Forelimb muscle (tissue), 1 donor: ENCODE data around the gene DDX41. TPM values are rescaled to one million over a fixed set of nuclear protein-coding genes. Genes with fewer than 3 reads are reported as not detected.

Source experiments
- DNase-seq: peaks from one replicate; pipeline ENCODE4 v3.0.0-alpha.2; 2013; ENCODE audit warnings: low read depth
- polyA plus RNA-seq: library from polyadenylated mRNA; unstranded; fragments of 120-200 nt; gene quantifications from one replicate; pipeline ENCODE4 v1.2.1, GENCODE V29; 2013; ENCODE audit not compliant: insufficient read length

Gene DDX41
- polyA plus RNA-seq, 1 donor, result 46.9 TPM

DNA sequence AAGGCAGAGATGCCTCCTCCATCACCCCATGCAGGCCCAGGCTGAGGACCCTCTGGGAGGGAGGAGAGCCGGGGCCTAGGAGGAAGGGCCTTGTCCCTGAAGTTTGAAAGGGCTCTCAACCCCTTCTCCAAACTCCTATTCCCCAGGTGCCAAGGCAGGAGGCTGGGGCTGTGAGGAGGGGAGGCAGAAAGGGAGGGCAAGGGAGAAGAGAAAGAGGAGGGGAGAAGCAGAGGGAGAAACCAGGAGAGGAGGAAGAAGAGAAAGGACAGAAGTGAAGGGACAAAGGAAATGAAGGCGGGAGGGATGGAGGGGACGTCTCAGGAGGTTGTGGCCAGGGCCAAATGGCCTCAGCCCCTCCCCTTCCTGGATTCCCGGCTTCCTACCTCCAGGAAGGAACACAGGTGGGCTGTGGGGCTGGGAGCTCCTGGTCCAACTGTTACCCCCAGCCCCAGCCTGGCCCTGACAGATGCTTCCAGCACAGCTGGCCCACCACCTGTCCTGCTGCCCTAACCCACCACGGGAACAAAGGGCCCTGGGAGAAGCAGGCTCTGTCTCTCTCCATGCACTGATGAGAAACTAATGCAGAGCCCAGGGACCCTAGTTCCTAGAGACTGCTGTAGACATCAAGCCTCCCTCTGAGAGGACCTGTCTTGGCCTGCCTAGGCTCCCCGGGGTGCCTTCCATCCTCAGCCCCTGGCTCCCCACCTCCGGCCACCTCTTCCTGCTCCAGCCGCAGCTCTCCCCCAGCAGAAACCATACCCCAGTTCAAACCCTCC lies 46.8 kb downstream of the DDX41 start:
- DNase-seq, result no peak

DNA sequence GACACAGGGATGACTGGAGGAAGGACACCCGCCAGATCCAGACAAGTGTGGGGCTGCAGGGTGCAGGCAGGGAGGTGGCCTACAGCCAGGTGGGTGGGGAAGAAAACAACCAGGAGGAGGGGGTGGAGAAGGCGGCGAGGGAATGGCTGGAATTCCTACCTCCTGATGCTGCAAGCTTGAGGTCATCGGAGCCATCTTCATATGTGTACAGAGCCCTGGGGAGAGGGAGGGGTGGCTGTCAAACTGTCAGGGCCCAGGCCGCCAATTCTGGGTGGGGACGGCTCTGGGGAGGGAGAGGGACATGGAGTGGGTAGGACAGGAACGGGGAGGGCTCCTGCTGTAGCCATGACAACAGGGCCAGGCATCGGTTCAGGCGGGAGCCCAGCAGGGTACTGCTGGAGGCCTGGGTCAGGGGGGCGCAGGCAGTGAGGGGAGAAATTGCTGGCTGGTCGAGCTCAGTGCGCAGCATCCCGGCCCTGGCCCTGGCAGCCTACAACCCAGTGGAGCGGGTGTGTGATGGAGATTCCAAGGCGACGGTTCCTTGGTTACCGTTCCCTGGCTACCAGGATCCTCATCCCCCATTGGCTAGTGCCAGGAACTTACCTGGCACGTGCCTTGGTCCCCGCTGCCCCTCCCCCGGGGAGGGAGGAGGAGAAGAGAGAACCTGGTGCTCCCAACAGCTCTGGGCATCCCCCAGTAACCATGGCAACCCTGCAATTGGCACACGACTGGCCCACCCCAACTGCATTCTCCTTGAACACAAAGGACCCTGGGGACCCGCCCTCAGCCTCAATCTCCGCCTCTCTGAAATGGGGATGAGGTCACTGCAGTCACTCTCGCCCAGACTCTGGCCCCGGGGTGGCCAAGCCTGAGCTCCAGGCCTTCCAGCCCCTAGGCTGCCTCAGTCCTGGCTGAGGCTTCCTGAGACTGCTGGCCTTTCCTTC lies 47.8 kb downstream of the DDX41 start:
- DNase-seq, result no peak

DNA sequence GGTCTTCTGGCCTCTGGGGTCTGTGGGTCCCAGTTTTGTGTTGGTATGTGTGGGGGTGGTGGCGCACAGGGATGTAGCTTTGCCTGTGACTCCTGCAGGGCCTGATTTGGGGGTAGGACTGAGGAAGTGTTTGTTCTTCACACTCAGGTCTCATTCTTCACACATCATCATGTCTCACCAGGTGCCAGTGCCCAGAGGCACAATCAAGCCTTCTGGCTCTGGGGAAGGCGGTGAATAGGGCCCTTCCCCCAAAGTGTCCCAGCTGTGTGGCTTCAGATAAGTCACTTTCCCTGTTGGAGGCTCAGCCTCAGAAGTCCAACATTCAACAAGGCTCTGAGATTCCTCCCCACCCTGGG lies 48.5 kb downstream of the DDX41 start:
- no peak for DNase-seq

DNA sequence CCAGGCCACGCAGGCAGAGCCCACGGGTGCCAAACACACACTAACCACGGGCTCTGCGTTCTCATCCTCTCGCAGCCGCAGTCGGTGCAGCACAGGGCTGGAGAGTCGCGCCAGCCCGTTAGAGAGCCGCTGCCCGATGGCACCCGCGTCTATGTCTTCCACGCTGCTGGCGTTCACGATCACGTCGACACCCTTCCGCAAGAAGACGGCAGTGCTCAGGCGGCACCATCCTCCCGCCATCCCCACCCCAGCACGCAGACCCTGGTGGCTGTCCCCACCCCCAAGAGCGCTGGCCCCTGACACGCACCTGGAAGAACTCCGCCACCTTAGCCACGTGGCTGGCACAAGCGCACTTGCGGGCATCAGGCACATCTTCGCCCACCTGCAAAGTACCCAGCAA lies 49.3 kb downstream of the DDX41 start:
- DNase-seq, result no peak

DNA sequence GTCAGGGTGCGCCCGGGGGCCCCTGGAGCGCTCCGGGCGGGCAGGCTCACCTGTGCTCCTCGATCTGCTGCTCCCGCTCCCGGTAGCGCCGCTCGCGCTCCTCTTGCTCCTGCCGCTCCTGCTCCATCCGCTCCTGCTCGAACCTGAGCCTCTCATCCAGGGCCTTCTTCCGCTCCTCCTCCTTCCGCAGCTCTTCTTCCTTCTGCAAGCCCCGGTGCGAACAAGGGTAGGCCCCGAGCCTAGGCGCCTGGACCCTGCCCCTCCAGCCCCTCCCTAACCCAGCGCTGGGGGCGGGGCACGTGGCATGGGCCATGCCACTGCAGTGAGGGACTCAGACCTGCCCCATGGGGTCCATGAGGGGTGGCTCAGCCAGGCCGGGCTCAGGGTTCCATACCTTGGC lies 49.9 kb downstream of the DDX41 start:
- DNase-seq, result no peak

DNA sequence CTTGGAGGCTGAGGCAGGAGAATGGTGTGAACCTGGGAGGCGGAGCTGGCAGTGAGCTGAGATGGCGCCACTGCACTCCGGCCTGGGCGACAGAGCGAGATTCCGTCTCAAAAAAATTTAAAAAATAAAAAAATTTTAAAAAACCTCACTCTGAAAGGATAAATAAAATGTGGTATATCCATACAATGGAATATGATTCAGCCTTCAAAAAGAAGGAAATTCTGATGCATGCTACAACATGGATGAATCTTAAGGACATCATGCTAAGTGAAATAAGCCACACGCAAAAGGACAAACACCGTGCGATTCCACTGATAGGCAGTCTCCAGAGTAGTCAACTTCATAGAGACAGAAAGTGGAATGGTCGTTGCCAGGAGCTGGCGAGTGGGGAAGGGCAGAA lies 51.7 kb downstream of the DDX41 start:
- no peak for DNase-seq

DNA sequence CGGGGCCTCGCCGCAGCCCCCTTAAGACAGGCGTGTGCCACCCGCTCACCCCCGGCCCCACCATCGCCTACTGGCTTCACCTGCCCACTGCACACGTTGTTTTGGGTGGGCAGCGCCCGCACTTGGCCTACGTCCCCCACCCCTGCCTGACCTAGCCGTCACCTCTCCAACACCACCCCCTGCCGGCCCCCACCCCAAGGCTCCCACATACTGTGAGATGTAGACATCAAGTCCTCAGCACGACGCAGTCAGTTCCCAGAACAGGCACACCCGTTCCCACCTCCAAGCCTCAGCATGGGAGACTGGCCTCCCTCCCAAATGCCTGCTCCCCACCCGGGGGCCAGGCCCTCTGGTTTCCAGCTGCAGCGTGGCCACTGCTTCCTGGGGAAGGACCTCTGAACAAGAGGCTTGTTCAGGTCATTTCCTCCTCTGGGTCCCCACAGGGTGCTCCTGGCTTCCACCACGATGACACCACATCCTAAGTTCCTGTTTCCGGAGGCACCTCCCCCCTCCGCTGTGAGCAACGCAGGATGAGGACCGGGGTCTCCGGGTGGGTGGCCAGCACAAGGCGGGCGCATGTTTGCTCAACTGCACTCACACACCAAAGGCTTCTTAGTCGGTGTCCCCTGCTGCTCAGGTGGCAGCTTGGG lies 54.6 kb downstream of the DDX41 start:
- no peak for DNase-seq

Other genes with a start within 250 kb of the DDX41 start
- 27.1 TPM for gene RAB24, start 213.2 kb downstream of the DDX41 start, polyA plus RNA-seq
- gene PRELID1, start 213.2 kb downstream of the DDX41 start, polyA plus RNA-seq, result 73.8 TPM
- gene MXD3, start 205.1 kb downstream of the DDX41 start, polyA plus RNA-seq, result 19.0 TPM
- gene LMAN2, start 165.3 kb downstream of the DDX41 start, polyA plus RNA-seq, result 65.7 TPM
- gene RGS14, start 159.0 kb downstream of the DDX41 start, polyA plus RNA-seq, result 17.4 TPM
- gene SLC34A1, start 132.5 kb downstream of the DDX41 start, polyA plus RNA-seq, result not detected
- gene PFN3, start 116.3 kb downstream of the DDX41 start, polyA plus RNA-seq, result not detected
- 0.52 TPM for gene F12, start 107.4 kb downstream of the DDX41 start, polyA plus RNA-seq
- 16.5 TPM for gene GRK6, start 90.3 kb downstream of the DDX41 start, polyA plus RNA-seq
- gene PRR7, start 70.1 kb downstream of the DDX41 start, polyA plus RNA-seq, result 0.44 TPM
- gene DBN1, start 43.3 kb downstream of the DDX41 start, polyA plus RNA-seq, result 233 TPM
- gene PDLIM7, start 19.4 kb downstream of the DDX41 start, polyA plus RNA-seq, result 359 TPM
- 6.3 TPM for gene DOK3, start 7.1 kb downstream of the DDX41 start, polyA plus RNA-seq
- gene FAM193B, start 37.6 kb upstream of the DDX41 start, polyA plus RNA-seq, result 49.7 TPM
- gene TMED9, start 75.2 kb upstream of the DDX41 start, polyA plus RNA-seq, result 111 TPM
- gene B4GALT7, start 83.2 kb upstream of the DDX41 start, polyA plus RNA-seq, result 17.8 TPM